ENCODE data around the gene CPVL. TPM values are rescaled to one million over a fixed set of nuclear protein-coding genes. Genes with fewer than 3 reads are reported as not detected.

Gene CPVL
- polyA plus RNA-seq, 2 of the 4 experiments (the other 2 are of a cell fraction), result 0.05 TPM; not detected in 1

DNA sequence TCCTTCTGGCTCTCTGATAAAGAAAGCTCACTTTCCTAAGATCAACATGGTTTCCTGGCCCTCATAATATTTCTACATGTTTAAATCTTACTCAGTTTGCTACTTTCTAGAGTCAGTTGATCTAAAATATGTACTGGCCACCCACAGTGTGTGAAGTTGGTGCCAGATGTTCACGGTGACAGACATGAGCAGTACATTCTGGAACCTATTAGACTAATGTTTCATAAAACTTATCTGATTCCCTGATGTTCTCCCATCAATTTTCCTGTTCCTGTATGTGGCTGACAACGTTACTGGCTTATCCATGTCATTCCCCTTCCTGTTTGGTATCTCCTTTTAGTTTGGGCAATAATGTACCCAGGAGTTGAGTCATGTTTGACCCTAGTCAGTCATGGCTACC is 13.7 kb upstream of the CPVL start:
- Histone ChIP-seq H3K4me2 (no peak overlapping the region), H3K4me3 (no peak overlapping the region), H3K27ac (no peak overlapping the region), H3K9me3 (no peaks in the 10 kb centered on the region), H3K4me1 (no peaks in the 10 kb centered on the region)
- TF ChIP-seq MAZ (IDR thresholded peaks at IDR 0.05; ENCODE audit: borderline replicate concordance, low read depth, low read length) (no peak), TFCP2L1 (CRISPR knock-in tag; IDR thresholded peaks at IDR 0.05) (no peak), EP300 (IDR thresholded peaks at IDR 0.05) (no peak)
- FAIRE-seq (no peak), DNase-seq (ENCODE audit: low read depth in 1 of 2, low spot score in 1 of 2) (no peak), ATAC-seq (no peak)
- ChIA-PET POLR2A (no interaction called here), CTCF (interaction anchor here (1.2 to 1.5 kb wide), 2 partner anchors 29 to 30 kb away, joined by 4 read pairs; no protein-coding TSS in a partner anchor)
- 2% methylated on average over 2 of the region's 2 CpGs for WGBS (ENCODE audit: missing lambda C conversion rate)

GRCh38 chr7:29158795-29159423 is 12.6 kb upstream of the CPVL start:
- POLR2A ChIA-PET, result no interaction called here
- TF ChIP-seq SREBF2 (IDR thresholded peaks at IDR 0.05) (no peak), FOSL2 (IDR thresholded peaks at IDR 0.05) (no peak), FOSL2 (CRISPR knock-in tag; IDR thresholded peaks at IDR 0.05) (no peak), EHMT2 (IDR thresholded peaks at IDR 0.05; ENCODE audit: low read depth) (no peak), GATA3 (IDR thresholded peaks at IDR 0.05; ENCODE audit: borderline replicate concordance) (no peak)
- Histone ChIP-seq H3K4me1 (no peaks in the 10 kb centered on the region), H3K4me3 (no peak overlapping the region), H3K4me2 (no peak overlapping the region), H3K27ac (no peak overlapping the region), H3K9me3 (no peaks in the 10 kb centered on the region)
- ATAC-seq, result no peak
- CTCF ChIA-PET, result interaction anchor here (1.2 kb wide), 1 partner anchor 30 kb away, joined by 4 read pairs; no protein-coding TSS in a partner anchor
- FAIRE-seq, result no peak
- no peak for DNase-seq (ENCODE audit: low read depth in 1 of 2, low spot score in 1 of 2)
- 16% methylated on average over 3 of the region's 3 CpGs for WGBS (ENCODE audit: missing lambda C conversion rate)

GRCh38 chr7:29156907-29157452 is 10.6 kb upstream of the CPVL start:
- Histone ChIP-seq H3K4me2 (no peak overlapping the region), H3K9me3 (no peaks in the 10 kb centered on the region), H3K4me3 (no peak overlapping the region), H3K4me1 (no peaks in the 10 kb centered on the region), H3K27ac (no peak overlapping the region)
- POLR2A ChIA-PET, result no interaction called here
- peak in 1 of 2 experiments; percentile 50; a peak in 1 of 6 replicates for ATAC-seq
- WGBS (ENCODE audit: missing lambda C conversion rate), result 16% methylated on average over 5 of the region's 5 CpGs
- DNase-seq (ENCODE audit: low read depth in 1 of 2, low spot score in 1 of 2), result no peak
- CTCF ChIA-PET, result interaction anchor here (1.0 to 1.7 kb wide), 3 partner anchors 14 to 235 kb away, joined by 3 to 4 read pairs (median 4); no protein-coding TSS in a partner anchor
- TF ChIP-seq FOSL2 (IDR thresholded peaks at IDR 0.05) (no peak), FOSL2 (CRISPR knock-in tag; IDR thresholded peaks at IDR 0.05) (no peak), FOXS1 (CRISPR knock-in tag; IDR thresholded peaks at IDR 0.05) (no peak), SREBF2 (IDR thresholded peaks at IDR 0.05) (no peak), CEBPB (IDR thresholded peaks at IDR 0.05) (no peak)
- TF ChIP-seq, protein P1, sequence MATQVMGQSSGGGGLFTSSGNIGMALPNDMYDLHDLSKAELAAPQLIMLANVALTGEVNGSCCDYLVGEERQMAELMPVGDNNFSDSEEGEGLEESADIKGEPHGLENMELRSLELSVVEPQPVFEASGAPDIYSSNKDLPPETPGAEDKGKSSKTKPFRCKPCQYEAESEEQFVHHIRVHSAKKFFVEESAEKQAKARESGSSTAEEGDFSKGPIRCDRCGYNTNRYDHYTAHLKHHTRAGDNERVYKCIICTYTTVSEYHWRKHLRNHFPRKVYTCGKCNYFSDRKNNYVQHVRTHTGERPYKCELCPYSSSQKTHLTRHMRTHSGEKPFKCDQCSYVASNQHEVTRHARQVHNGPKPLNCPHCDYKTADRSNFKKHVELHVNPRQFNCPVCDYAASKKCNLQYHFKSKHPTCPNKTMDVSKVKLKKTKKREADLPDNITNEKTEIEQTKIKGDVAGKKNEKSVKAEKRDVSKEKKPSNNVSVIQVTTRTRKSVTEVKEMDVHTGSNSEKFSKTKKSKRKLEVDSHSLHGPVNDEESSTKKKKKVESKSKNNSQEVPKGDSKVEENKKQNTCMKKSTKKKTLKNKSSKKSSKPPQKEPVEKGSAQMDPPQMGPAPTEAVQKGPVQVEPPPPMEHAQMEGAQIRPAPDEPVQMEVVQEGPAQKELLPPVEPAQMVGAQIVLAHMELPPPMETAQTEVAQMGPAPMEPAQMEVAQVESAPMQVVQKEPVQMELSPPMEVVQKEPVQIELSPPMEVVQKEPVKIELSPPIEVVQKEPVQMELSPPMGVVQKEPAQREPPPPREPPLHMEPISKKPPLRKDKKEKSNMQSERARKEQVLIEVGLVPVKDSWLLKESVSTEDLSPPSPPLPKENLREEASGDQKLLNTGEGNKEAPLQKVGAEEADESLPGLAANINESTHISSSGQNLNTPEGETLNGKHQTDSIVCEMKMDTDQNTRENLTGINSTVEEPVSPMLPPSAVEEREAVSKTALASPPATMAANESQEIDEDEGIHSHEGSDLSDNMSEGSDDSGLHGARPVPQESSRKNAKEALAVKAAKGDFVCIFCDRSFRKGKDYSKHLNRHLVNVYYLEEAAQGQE (IDR thresholded peaks at IDR 0.05), result no peak
- no peak for FAIRE-seq

DNA sequence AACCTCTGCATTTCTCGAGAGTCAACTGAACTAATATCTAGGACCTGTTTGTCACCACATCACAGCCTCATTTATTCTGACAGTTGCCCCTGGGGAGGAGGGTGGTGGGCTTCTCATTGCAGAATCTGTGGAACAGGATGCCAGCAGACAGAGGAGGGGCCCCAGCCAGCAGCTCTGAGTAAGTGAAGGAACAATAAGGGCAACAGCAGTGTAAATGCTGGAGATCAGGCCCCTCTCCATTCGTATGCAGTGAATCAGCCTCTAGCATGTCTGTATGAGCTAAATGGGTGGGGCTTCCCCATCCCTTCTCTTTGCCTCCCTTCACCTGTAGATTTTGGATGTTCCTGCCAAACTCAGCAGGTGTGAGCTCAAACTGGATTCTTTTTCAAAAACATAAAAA is 7.7 kb upstream of the CPVL start:
- no peak for DNase-seq (ENCODE audit: low read depth in 1 of 2, low spot score in 1 of 2)
- Histone ChIP-seq H3K4me2 (no peak overlapping the region), H3K27ac (no peak overlapping the region), H3K4me3 (no peak overlapping the region), H3K9me3 (no peaks in the 10 kb centered on the region), H3K4me1 (no peaks in the 10 kb centered on the region)
- ATAC-seq, result no peak
- TF ChIP-seq EHMT2 (IDR thresholded peaks at IDR 0.05; ENCODE audit: low read depth) (no peak), RNF2 (IDR thresholded peaks at IDR 0.05; ENCODE audit: borderline replicate concordance, low read depth) (no peak), SREBF2 (IDR thresholded peaks at IDR 0.05) (no peak), EHF (CRISPR knock-in tag; IDR thresholded peaks at IDR 0.05) (no peak), FOSB (CRISPR knock-in tag; IDR thresholded peaks at IDR 0.05) (no peak), CBX8 (IDR thresholded peaks at IDR 0.05) (no peak), ZC3H11A (IDR thresholded peaks at IDR 0.05) (no peak), RAD21 (conservative IDR thresholded peaks at IDR 0.05 in 1 of 2, IDR thresholded peaks at IDR 0.05 in 1 of 2) (no peak)
- 14% methylated on average over 2 of the region's 2 CpGs for WGBS (ENCODE audit: missing lambda C conversion rate)
- ChIA-PET CTCF (no interaction called here), POLR2A (no interaction called here)
- no peak for FAIRE-seq

All from A549 (cell line).